ENCODE results near the gene STK17A.
"Not testable (repeated sequence)": the region's sequence is repeated elsewhere in the genome, so short reads cannot be mapped to it uniquely, and the experiment has no call there.

STK17A gene

GRCh38 chr7:43660141-43660540 is 77.2 kb downstream of the STK17A start:
- no peak for DNase-seq

GRCh38 chr7:43664681-43665080 is 81.8 kb downstream of the STK17A start:
- no peak for DNase-seq

GRCh38 chr7:43666938-43667337 is 84.0 kb downstream of the STK17A start:
- DNase-seq: no peak

GRCh38 chr7:43668035-43668434 is 85.1 kb downstream of the STK17A start:
- DNase-seq: no peak

GRCh38 chr7:43669286-43670081 is 86.6 kb downstream of the STK17A start:
- DNase-seq: peak; percentile 69

GRCh38 chr7:43671521-43671920 is 88.6 kb downstream of the STK17A start:
- no peak for DNase-seq

- DNase-seq: not testable (repeated sequence)
Observed at GRCh38 chr7:43673243-43673976, 90.5 kb downstream of the STK17A start.

GRCh38 chr7:43674559-43675436 is 91.9 kb downstream of the STK17A start:
- no peak for DNase-seq

All from CD4-positive, alpha-beta T cell treated with Interleukin-6 for 4 hours (primary cell).